ENCODE measurements around the gene HTR6. TPM values are rescaled to one million over a fixed set of nuclear protein-coding genes. Genes with fewer than 3 reads are reported as not detected.
A peak's percentile ranks its signal among the peaks of the same experiment; 100 is the strongest.
"Not testable (repeated sequence)": the region's sequence is repeated elsewhere in the genome, so short reads cannot be mapped to it uniquely, and the experiment has no call there.

HTR6 gene
- total RNA-seq, 1 experiment from 2014 or later = 0.37 TPM

DNA sequence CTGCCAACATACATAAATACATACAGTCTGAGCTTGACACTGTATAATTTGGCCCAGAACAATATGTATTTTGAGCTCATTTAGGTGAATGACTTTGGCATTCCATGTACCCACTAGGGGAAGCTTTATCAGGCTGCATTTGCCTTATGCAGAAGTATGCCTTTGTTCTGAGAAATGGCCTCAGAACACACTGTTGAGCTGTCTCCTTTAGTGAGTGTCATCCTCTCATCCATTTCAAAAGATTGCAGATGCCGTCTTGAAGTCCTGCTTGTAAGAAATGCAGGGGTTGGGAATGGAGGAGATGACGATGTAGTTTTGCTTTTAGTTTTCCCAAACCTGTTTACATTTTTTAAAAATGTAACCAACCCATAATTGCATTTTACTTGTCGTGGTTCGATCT lies 35.3 kb upstream of the HTR6 start:
- Histone ChIP-seq H2BK15ac (ENCODE audit: low read depth, low read length) (no peak overlapping the region), H4K8ac (replicated peaks; ENCODE audit: insufficient read length, low read depth, low read length) (no peak overlapping the region), H3K9me3 (ENCODE audit: control insufficient read depth, low read depth, low read length) (no peaks in the 10 kb centered on the region), H3K27me3 (ENCODE audit: insufficient read depth, low read length) (no peaks in the 10 kb centered on the region), H3K4me2 (ENCODE audit: insufficient read depth, insufficient read length, low read length) (no peak overlapping the region), H3K14ac (ENCODE audit: insufficient read depth, low read length) (no peak overlapping the region), H3K56ac (ENCODE audit: insufficient read length, low read depth, low read length) (no peak overlapping the region), H4K91ac (ENCODE audit: insufficient read length, low read depth, low read length) (no peak overlapping the region), H2BK20ac (ENCODE audit: low read depth, low read length, poor library complexity, severe bottlenecking) (no peak overlapping the region), H3K79me2 (ENCODE audit: insufficient read depth, low read length) (no peaks in the 10 kb centered on the region), H3K9ac (ENCODE audit: extremely low read depth, insufficient read length, low read length) (no peak overlapping the region), H3T11ph (ENCODE audit: low read length) (no peak overlapping the region), H3K23me2 (ENCODE audit: insufficient read length, low read depth, low read length, poor library complexity, severe bottlenecking) (no peaks in the 10 kb centered on the region), H4K5ac (ENCODE audit: insufficient read length, low read depth, low read length) (no peak overlapping the region), H3K23ac (ENCODE audit: insufficient read length, low read depth, low read length) (no peak overlapping the region), H2BK120ac (ENCODE audit: low read depth, low read length, poor library complexity, severe bottlenecking) (no peak overlapping the region), H3K79me1 (ENCODE audit: insufficient read depth, low read depth, low read length, poor library complexity, severe bottlenecking) (no peaks in the 10 kb centered on the region), H4K20me1 (ENCODE audit: control insufficient read depth, insufficient read depth, insufficient read length) (no peaks in the 10 kb centered on the region), H3K4ac (ENCODE audit: low read depth, low read length) (no peak overlapping the region), H2AK5ac (ENCODE audit: insufficient read length, low read length) (no peak overlapping the region), H3K27ac (ENCODE audit: insufficient read length, low read depth, low read length) (no peak overlapping the region), H2BK5ac (ENCODE audit: insufficient read length, low read length) (no peak overlapping the region), H2BK12ac (ENCODE audit: insufficient read length, low read depth, low read length) (no peak overlapping the region), H3K18ac (ENCODE audit: insufficient read length, low read depth, low read length) (no peak overlapping the region), H3K4me1 (ENCODE audit: insufficient read depth, low read length) (peaks cover 13% of the 10 kb centered on the region; the same call in 1 of the 2 replicates), H2AFZ (ENCODE audit: low read length) (no peak overlapping the region)
- Mint-ChIP-seq H3K27ac (peak overlapping the region in 1 of 3 experiments; percentile 25; a peak in 1 of 7 replicates), H3K36me3 (ENCODE audit: insufficient read depth in 1 of 3, low read depth in 3 of 3) (peaks cover 10 to 33% (median 29%) of the 10 kb centered on the region in 3 experiments; a peak in 6 of 7 replicates), H3K9me3 (no peaks in the 10 kb centered on the region), H3K4me3 (no peak overlapping the region), H3K4me1 (peaks cover 18 to 22% of the 10 kb centered on the region in 2 experiments), H3K27me3 (ENCODE audit: low read depth) (no peaks in the 10 kb centered on the region)
- TF ChIP-seq, protein P1, sequence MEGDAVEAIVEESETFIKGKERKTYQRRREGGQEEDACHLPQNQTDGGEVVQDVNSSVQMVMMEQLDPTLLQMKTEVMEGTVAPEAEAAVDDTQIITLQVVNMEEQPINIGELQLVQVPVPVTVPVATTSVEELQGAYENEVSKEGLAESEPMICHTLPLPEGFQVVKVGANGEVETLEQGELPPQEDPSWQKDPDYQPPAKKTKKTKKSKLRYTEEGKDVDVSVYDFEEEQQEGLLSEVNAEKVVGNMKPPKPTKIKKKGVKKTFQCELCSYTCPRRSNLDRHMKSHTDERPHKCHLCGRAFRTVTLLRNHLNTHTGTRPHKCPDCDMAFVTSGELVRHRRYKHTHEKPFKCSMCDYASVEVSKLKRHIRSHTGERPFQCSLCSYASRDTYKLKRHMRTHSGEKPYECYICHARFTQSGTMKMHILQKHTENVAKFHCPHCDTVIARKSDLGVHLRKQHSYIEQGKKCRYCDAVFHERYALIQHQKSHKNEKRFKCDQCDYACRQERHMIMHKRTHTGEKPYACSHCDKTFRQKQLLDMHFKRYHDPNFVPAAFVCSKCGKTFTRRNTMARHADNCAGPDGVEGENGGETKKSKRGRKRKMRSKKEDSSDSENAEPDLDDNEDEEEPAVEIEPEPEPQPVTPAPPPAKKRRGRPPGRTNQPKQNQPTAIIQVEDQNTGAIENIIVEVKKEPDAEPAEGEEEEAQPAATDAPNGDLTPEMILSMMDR (conservative IDR thresholded peaks at IDR 0.05) = no peak
- no peak for DNase-seq
- no CpG with 5 or more reads among the region's 4 CpGs for WGBS (ENCODE audit: extremely low coverage, insufficient read length, low lambda C conversion rate)

DNA sequence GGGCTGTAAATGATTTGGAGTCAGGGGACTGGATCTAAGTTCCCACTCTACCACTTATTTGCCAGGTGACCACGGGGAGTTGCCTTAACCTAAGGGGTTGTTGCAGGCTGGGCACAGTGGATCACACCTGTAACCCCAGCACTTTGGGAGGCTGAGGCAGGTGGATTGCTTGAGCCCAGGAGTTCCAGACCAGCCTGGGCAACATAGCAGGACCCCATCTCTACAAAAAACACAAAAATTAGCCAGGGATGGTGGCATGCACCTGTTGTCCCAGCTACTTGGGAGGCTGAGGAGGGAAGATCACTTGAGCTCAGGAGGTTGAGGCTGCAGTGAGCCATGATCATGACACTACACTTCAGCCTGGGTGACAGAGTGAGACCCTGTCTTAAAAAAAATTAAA lies 34.5 kb upstream of the HTR6 start:
- not testable (repeated sequence) for H2BK120ac ChIP-seq (ENCODE audit: low read depth, low read length, poor library complexity, severe bottlenecking); H4K91ac ChIP-seq (ENCODE audit: insufficient read length, low read depth, low read length); DNase-seq; H2AK5ac ChIP-seq (ENCODE audit: insufficient read length, low read length); H3K27me3 Mint-ChIP-seq (ENCODE audit: low read depth); H3K23me2 ChIP-seq (ENCODE audit: insufficient read length, low read depth, low read length, poor library complexity, severe bottlenecking); H2AFZ ChIP-seq (ENCODE audit: low read length); H3K9ac ChIP-seq (ENCODE audit: extremely low read depth, insufficient read length, low read length); H3K18ac ChIP-seq (ENCODE audit: insufficient read length, low read depth, low read length); H3K9me3 ChIP-seq (ENCODE audit: control insufficient read depth, low read depth, low read length); H3T11ph ChIP-seq (ENCODE audit: low read length); H3K27ac ChIP-seq (ENCODE audit: insufficient read length, low read depth, low read length); H3K4me2 ChIP-seq (ENCODE audit: insufficient read depth, insufficient read length, low read length); H4K5ac ChIP-seq (ENCODE audit: insufficient read length, low read depth, low read length); H2BK12ac ChIP-seq (ENCODE audit: insufficient read length, low read depth, low read length); H3K9me3 Mint-ChIP-seq; H3K27me3 ChIP-seq (ENCODE audit: insufficient read depth, low read length); H4K8ac ChIP-seq (replicated peaks; ENCODE audit: insufficient read length, low read depth, low read length); H3K79me1 ChIP-seq (ENCODE audit: insufficient read depth, low read depth, low read length, poor library complexity, severe bottlenecking); H3K56ac ChIP-seq (ENCODE audit: insufficient read length, low read depth, low read length); H2BK20ac ChIP-seq (ENCODE audit: low read depth, low read length, poor library complexity, severe bottlenecking); H2BK15ac ChIP-seq (ENCODE audit: low read depth, low read length); H3K4ac ChIP-seq (ENCODE audit: low read depth, low read length); H2BK5ac ChIP-seq (ENCODE audit: insufficient read length, low read length); H3K14ac ChIP-seq (ENCODE audit: insufficient read depth, low read length); H3K79me2 ChIP-seq (ENCODE audit: insufficient read depth, low read length); H4K20me1 ChIP-seq (ENCODE audit: control insufficient read depth, insufficient read depth, insufficient read length); H3K4me3 Mint-ChIP-seq; H3K23ac ChIP-seq (ENCODE audit: insufficient read length, low read depth, low read length)
- no CpG with 5 or more reads among the region's 1 CpG for WGBS (ENCODE audit: extremely low coverage, insufficient read length, low lambda C conversion rate)
- Mint-ChIP-seq H3K4me1 (peaks cover 18 to 22% of the 10 kb centered on the region in 2 experiments), H3K27ac (peak overlapping the region in 2 of 3 experiments; percentile 2 to 71; a peak in 1 of 7 replicates), H3K36me3 (ENCODE audit: insufficient read depth in 1 of 3, low read depth in 3 of 3) (peaks cover 10 to 27% (median 21%) of the 10 kb centered on the region in 3 experiments; a peak in 6 of 7 replicates)
- H3K4me1 ChIP-seq (ENCODE audit: insufficient read depth, low read length) = peaks cover 13% of the 10 kb centered on the region; the same call in 1 of the 2 replicates
